GM21381 (cell line): ENCODE results near the gene DYNC1I1.
A peak's percentile ranks its signal among the peaks of the same experiment; 100 is the strongest.

Experiments
- ATAC-seq: cut with Tn5 transposase; IDR thresholded peaks from one replicate; pipeline ENCODE4 v1.9.1; 2021; ENCODE audit warnings: mild to moderate bottlenecking, moderate library complexity; ENCODE audit not compliant: unreplicated experiment

Gene DYNC1I1

DNA sequence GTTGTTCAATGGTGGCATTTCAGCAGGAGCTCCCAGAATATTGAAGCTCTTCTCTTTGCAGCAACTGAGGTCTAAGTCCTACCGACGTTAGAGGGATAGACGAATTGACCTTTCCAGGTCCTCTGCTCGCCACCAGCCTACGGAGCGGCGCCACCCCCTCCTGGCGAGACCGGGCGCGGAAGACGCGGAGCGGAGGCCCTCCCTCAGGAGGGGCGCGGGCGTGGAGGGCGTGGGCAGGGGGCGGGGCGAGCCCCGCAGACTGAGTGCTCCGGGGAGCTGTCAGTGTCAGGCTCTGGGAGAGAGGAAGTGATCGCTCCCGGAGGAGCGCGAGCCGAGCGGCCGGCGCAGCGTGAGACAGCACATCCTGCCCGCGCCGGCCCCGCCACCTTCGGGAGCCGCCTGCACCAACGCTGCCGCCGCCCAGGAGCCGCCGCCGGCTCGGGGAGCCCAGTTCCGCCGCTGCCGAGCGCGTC is at the start of gene DYNC1I1:
Gene DYNC1I1, plus strand, starts transcription at position 257 of the 473 bp plus-strand sequence. CDS start 32,176 bp downstream, outside the sequence.
- peak; percentile 90 for ATAC-seq

DNA sequence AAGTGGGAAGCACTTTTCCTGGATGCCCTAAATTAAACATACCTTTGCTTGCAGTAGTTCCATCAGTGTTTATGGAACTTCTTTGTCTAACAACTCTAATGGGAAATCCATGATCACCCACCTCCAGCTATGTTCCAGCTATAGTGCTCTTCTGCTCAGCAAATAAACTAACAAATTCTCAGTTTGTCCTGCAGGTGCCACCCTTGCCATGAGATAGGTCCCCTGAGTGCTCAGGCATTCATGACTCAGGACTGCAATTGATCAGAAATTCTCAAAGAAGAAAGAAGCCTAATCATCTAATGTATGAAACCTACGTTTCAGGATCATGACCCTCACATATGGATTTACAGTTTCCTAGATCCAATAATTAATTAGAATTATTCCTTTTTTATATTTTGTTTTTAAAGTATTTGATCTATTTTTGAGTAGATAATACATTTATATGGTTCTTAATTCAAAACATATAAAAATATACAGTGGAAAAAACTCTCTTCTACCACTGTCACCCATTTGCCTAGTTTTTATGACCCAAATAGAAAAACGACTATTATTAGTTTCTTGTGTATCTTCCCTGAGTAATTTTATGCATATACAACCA is 48.7 kb upstream of the DYNC1I1 start:
- ATAC-seq = no peak

DNA sequence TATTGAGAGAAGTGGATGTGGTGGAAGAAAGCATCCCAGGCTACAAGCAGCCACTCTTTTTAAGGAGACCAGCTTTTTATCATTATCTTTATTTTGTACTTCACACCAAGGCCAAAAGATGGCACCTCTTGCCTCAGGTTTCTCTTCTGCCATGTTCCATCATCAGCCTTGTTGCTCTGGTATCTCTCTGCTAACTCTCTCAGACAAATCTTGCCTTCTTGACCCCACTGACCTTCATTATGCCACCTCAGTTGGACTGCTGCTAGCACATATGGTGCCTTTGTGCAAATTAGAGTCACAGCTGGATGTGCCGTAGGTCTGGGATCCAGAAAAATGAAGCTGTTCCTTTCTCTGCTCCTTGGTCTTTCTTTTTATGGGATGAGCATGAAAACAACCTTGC is 47.1 kb upstream of the DYNC1I1 start:
- ATAC-seq = no peak

DNA sequence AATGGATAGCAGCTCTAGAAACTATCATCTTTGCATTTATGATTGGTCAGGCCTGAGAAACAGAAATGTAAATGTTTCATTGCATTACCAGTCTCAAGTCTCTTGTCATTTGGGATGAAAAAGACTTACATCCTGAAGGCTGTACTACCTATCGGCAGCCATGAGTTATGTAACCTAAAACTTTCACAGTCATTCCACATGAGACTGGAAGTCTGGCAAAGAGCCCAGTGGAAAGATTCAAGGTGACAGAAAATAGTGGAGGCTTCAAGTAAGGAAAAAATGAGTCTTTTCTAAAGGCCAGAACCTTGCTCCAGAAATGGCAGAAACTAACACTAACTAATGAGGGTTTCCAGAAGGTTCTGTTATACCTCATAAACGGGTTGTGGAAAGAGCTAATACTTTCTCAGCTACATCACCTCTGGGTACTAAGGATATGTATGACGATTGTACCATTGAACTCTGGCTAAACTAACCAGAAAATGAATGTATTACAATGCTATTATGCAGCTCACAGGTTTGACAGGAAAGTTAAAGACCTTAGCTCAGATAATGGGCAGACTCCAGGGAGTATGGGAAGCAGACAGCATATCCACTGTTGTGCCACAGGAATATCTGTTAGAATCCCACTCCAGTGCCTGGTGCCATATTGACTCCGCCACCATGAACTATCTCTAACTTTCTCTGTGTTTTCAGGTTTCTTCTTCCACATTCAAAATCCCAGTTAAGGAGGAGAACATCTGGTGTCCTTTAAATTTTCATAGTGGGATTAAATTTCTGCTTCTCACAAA is 41.7 kb upstream of the DYNC1I1 start:
- ATAC-seq = no peak

DNA sequence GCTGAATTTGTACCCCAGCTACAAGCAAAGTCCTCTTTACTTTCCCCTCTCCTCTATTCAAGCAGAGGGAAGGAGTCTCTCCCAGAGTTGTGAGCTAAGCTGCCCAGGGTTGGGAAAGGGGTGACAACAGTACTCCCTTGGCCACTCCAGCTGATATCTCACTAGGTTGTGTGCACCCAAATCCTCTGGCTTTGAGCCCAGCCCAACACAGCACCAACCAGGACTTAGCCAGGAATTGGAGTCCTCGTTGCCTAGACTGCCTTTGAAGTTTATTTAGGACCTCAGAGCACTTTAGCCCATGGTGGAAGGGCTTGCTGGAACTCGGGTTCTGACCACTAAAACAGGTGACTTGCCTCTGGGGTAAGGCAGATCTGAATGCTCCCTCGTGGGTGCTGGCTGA is 35.7 kb upstream of the DYNC1I1 start:
- ATAC-seq = no peak

DNA sequence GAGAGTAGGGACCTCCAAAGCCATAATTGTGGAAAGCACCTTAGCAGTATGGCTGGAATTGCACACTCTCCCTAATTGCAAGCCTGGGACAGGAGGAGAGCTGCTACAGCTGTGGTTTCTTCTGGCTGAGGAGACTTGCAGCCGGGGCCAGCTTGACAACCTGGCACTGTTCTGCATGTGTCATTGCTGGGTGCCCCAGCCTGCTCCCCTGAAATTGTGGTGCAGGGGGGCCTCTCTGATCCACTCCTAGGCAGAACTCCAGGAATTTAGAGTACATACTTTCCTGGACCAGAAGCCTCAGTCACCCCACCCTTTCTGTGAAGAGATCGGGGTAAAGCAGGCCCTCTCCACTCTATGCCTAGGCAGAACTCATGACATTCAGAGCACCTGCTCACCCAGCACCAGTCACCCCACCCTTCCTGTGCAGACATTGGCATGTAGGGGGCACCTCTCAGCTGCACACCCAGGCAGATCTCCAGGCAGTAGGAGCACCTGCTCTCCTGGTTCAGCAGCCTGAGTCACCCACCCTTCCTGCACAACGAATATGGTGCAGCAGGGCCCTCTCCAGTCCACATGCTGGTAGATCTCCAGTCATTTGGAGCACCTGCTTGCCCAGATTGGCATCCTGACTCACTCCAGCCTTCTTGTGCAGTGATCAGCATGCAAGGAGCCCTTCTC is 34.4 kb upstream of the DYNC1I1 start:
- no peak for ATAC-seq

DNA sequence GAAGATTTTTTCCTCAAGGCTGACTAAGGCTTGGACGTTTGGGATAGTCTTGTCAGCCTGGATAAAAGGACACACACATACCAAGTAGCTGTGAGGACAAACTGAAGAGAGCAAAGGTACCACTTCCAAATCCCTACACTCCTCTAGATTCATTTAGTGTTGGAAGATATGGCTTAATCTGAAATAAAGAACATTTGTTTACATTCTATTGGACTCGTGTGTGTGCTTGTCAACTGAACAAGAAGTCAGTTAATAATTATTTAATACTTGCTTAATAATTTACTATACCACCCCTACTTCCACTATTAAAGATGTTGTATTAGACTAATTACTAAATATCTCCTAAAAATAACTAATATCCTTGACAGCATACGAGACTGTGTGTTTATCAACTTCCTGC is 23.3 kb upstream of the DYNC1I1 start:
- no peak for ATAC-seq

DNA sequence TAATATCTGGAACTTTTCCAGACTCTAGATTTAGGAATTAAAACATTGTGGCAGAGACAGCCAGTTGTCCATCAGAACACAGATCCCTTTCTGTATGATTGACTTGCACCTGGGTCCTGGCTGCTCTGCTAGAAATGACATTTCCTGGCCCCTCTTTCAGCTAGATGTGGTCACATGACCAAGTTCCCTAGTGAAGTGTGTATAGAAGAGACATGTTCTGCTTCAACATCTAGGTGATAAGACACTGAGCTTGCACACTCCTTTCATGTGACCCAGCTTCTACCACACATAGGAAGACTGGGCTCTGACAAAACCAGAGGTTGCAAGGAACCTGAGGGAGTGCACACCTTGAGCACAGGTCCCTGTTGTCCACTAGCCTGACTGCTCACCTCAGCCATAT is 22.8 kb upstream of the DYNC1I1 start:
- no peak for ATAC-seq

DNA sequence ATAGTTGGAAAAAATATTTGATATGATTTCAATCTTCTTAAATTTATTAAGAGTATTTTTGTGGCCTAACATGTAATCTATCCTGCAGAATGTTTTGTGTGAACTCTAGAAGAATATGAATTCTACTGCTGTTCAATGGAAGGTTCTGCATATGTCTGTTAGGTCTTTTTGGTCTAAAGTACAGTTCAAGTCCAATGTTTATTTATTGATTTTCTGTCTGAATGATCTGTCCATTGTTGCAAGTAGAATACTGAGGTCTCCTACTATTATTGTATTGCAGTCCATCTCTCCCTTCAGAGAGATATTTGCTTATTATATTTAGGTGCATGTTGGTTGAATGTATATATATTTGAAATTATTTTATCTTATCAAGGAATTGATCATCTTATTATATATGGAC is 18.9 kb upstream of the DYNC1I1 start:
- no peak for ATAC-seq

DNA sequence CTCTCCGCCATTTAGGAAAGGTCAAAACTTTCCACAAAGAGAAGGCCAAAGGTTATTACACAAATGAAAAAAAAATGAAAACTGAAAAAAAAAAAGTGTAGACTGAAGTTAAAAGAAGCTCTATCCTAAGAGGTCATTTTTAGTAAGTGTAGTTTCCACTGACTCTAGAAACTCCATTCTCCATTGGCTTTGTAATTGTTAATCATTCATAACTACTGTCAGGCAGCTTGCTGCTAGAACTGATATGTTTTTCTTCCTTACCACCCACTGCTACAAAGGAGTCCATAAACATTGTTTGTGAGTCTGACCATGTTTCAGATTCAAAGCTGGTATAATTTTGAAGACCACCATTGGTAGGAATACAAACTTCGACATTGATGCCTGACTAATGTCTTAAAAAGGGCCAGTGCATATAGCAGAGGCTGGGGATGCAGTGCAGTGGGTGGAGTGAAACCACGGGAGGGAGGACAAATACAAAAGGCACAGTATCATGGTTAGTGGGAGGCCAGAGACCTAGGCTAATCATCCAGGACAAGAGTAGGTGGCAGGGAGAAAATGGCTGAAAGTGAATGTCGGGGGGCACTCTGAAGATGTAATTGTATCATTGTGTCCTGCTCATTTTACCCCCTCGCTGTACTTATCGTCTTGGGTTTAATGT is 16.9 kb upstream of the DYNC1I1 start:
- no peak for ATAC-seq

DNA sequence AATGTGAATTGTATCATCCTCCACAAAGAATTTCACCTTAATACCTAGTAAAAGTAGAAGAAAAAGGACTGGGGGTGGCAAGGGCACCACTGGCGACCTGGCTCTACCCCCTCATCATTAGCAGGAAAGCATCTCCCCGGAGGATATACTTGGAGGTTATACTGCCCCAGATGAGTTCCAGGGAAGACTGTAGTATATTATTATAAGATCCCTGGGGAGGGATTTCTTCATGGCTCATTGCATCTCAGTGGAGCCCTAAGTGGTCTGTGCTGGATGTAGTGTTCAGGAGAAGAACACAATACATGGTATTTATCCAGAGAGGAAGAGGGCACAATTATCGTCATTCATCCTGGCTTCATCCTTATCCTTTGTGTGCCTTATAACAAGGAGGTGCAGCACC is 14.2 kb upstream of the DYNC1I1 start:
- ATAC-seq = no peak

DNA sequence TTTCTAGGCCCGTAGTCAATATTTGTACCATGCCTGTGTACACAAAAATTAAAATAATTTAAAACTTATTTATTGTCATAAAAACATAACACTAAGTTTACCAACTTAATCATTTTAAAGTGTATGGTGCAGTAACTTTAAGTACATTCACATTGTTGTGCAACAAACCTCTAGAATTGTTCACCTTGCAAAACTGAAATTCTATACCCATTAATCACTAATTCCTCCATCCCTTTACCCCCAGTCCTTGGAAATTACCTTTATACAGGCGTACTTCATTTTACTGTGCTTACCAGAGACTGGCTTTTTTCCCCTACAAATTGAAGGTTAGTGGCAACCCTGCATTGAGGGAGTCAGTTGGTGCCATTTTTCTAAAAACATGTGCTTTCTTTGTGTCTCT is 6.3 kb upstream of the DYNC1I1 start:
- ATAC-seq = no peak

DNA sequence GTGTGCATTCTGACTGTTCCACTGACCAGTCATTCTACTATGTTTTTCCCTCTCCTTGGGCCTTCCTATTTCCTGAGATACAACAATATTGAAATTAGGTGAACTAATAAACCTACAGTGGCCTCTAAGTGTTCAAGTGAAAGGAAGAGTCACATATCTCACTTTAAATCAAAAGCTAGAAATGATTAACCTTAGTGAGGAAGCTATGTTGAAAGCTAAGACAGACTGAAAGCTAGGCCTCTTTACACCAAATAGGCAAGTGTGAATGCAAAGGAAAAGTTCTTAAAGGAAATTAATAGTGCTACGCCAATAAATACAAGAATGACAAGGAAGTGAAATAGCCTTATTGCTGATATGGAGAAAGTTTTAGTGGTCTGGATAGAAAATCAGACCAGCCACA is 5.7 kb upstream of the DYNC1I1 start:
- ATAC-seq = peak; percentile 52

DNA sequence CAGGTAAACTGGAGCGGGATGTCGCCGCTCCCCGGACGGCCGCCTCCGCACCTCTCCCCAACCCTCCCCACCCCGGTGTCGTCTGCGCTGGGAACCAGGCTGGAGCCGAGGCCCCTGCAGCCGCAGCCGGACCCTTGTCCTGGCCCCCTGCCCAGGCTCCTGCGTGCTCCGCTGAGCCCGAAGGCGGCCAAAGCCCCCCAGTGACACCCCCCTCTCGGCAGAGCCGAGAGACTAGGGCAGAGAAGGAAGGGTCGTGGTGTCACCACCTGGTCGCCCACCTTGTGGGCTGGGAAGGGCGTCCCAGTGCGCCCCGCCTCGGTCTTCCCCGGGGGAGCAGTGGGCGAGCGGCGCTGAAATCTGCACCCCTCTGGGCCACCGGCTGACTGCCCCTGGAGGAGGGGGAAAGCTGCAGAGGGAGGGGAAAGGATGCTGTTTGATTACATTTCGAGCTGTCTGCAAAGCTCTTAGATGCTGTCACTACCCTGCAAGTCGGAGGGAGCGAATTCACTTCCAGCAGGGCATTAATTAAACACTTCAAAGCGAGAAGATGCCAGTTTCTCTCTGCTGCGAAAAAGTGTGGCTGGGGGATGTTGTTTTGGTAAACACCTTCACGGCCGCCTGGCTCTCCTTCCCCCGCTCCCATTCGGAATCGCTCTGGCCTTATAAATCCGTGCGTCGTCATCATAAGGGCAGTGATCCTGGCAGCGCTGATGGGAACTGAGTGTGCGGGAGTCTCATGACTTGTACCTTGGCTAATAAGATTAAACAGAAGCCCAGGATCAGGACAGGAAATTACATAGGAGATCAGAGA is 622 bp downstream of the DYNC1I1 start:
- peak; percentile 3 for ATAC-seq

DNA sequence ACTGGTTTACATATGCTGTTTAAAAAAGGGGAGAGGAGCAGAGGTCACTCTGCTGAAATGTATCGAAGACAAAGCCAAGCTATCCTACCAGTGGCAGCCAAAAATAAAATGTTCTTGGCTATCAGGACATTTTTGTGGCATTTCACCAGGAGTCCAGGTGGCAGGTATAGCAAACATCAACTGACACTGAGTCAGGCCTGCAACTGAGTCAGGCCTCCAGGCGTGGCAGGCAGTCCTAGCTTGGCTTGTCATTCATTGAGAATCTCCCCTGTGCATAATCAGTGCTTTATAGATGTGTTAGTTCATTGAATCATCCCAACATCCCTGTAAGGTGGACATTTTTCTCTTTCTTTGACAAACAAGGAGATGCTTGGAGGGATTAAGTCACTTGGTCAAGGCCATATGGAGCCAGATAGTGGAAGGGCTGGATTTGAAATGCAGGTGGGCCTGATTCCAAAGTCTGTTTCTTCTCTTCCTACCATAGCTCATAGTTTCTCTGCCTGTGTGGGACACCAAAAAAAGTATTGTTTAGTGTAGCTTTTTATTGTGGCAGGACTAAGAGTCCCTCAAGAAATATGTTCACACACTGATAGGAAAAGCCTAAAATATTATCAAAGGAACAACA is 4.3 kb downstream of the DYNC1I1 start:
- ATAC-seq = no peak

DNA sequence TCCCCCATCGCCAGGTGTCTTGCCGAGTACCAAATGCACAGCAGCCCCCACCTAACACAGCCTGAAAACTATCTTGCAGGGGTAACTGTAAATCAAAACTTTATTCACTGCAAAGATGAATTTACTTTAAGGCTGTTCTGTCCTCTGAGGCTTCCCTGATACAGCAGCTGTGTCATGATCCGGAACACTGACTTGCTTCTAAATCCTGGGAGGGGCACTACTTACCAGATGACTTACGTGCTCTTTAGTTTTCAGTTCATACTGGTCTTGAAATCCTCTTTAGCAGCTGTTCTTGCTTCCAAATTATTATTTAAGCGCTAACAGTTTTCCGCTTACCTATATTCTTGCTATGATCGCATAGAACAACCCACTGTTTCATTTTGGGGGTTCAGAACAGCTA is 4.9 kb downstream of the DYNC1I1 start:
- no peak for ATAC-seq

DNA sequence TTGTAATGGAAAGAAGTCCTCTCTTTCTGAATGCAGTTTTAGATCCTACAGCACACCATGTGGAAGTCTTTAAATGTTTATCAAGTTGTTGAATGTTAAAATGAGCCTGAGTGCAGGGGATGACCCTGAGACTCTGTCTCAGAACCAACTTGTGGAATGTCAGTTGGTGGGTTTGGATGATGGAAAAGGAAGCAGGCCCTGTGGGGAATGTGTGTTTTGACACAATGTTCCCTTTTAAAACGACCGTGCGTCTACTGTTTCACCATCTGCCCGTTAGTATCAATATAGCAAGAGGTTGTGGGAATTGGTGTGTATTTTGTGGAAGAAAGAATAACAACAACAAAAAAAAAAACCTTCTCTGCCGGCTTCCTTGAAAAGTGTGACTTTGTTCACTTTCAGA is 8.3 kb downstream of the DYNC1I1 start:
- no peak for ATAC-seq

DNA sequence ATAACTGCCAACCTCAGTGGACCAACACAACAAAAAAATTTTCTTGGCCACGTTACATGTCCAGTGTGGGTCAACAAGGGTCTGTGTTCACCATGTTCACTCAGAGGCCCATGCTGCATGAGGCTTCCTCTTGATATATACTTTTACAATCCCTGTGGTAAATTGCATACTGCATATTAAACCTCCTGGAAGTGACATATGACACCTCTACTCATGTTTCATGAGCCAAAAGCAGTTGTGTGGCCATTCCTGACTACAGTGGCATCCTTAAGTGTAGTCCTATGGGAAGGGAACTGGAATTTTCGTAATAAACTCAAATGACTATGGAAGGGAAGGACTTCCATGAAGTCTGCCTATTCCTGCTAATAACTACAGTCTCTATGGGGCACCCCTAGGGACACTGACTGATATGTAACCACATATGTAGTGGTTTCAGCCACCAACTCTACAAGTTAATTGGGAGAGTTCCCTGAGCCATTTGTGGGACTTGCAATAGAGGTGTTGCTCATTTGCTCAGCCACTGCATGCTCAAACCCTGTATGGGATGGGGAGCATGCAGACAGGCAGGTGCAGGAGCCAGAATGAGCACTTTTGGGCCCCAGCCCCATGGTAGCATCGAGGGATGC is 9.7 kb downstream of the DYNC1I1 start:
- ATAC-seq = no peak

DNA sequence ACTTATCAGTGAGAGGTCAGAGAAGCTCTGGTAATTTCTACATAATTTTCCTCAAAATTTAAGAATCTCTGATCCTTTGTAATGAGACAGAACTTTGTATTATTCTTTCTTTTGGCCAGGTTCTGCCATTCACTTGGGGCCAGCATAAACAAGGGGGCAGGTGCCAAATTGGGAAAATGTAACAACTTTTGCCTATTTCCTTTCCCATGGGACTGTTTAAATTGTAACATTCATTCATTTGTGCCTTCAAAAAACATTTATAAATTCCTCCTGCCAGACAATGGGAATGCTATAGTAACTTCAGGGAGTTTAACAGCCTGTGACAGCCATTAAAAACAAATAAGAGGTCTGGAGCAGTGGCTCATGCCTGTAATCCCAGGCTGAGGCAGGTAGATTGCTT is 12.4 kb downstream of the DYNC1I1 start:
- no peak for ATAC-seq

DNA sequence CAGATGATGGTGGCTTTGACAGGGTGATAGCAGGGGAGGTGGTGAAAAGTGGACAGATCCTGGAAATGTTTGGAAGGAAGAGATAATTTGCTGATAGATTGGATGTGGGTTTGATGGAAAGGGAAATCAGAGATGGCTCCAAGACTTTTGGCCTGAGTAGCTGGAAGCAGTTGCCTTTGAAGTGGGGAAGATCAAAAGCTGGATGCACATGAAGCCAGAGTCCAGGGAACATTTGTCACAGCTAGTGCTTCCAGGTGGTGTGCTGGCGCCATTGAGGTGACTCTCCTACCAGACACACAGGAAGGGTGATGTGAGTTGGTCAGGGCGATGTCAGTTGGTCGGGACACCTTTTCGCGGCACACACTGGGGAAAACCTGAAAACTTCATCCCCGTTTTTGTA is 15.9 kb downstream of the DYNC1I1 start:
- no peak for ATAC-seq
